SK-N-SH treated with all-trans-retinoic acid at 6 μM for 48 hours (cell line): Measurements from ENCODE around the gene WASF2.
A peak's percentile ranks its signal among the peaks of the same experiment; 100 is the strongest.
"Not testable (repeated sequence)": the region's sequence is repeated elsewhere in the genome, so short reads cannot be mapped to it uniquely, and the experiment has no call there.

Source experiments
- ARNTL ChIP-seq: fragments of 450-650 bp; formaldehyde crosslinking; IDR thresholded peaks from 2 replicates; pipeline ENCODE4 v1.5.0; 2020; ENCODE audit warnings: low read depth, mild to moderate bottlenecking, moderate library complexity, borderline replicate concordance
- CSRNP3 ChIP-seq: fragments of 250-450 bp; sonication (Bioruptor Pico); IDR thresholded peaks from 2 replicates; pipeline ENCODE4 v1.5.1; 2021; ENCODE audit warnings: mild to moderate bottlenecking, moderate library complexity
- GLIS3 ChIP-seq: fragments of 250-450 bp; sonication (Bioruptor Pico); IDR thresholded peaks from 2 replicates; pipeline ENCODE4 v1.5.0; 2020; ENCODE audit warnings: mild to moderate bottlenecking, moderate library complexity
- ISL1 ChIP-seq: fragments of 250-450 bp; sonication (Bioruptor Pico); IDR thresholded peaks from 2 replicates; pipeline ENCODE4 v2.1.2; 2022; ENCODE audit warnings: mild to moderate bottlenecking, moderate library complexity
- OSR1 ChIP-seq: fragments of 250-450 bp; sonication (Bioruptor Pico); IDR thresholded peaks from 2 replicates; pipeline ENCODE4 v1.8.0; 2022; ENCODE audit warnings: moderate library complexity, mild to moderate bottlenecking, inconsistent platforms
- PATZ1 ChIP-seq: fragments of 250-450 bp; sonication (Bioruptor Pico); IDR thresholded peaks from 2 replicates; pipeline ENCODE4 v1.8.0; 2020; ENCODE audit warnings: mild to moderate bottlenecking, moderate library complexity, borderline replicate concordance
- RARB ChIP-seq: fragments of 250-450 bp; sonication (Bioruptor Pico); IDR thresholded peaks from 2 replicates; pipeline ENCODE4 v1.8.0; 2021; ENCODE audit warnings: mild to moderate bottlenecking, moderate library complexity
- SNAI2 ChIP-seq: fragments of 250-450 bp; sonication (Bioruptor Pico); IDR thresholded peaks from 2 replicates; pipeline ENCODE4 v1.5.0; 2020; ENCODE audit warnings: mild to moderate bottlenecking, moderate library complexity
- TOX ChIP-seq: fragments of 250-450 bp; sonication (Bioruptor Pico); IDR thresholded peaks from 2 replicates; pipeline ENCODE4 v1.8.0; 2021; ENCODE audit warnings: mild to moderate bottlenecking, moderate library complexity, borderline replicate concordance
- ZC3H10 ChIP-seq: fragments of 250-450 bp; sonication (Bioruptor Pico); IDR thresholded peaks from 2 replicates; pipeline ENCODE4 v1.5.1; 2021; ENCODE audit warnings: mild to moderate bottlenecking, moderate library complexity
- ZFP3 ChIP-seq: fragments of 250-450 bp; sonication (Bioruptor Pico); IDR thresholded peaks from 2 replicates; pipeline ENCODE4 v1.5.0; 2020; ENCODE audit warnings: mild to moderate bottlenecking, moderate library complexity
- ZFP30 ChIP-seq: fragments of 450-650 bp; formaldehyde crosslinking; IDR thresholded peaks from 2 replicates; pipeline ENCODE4 v1.5.0; 2022; ENCODE audit warnings: mild to moderate bottlenecking, moderate library complexity
- ZNF8 ChIP-seq: fragments of 450-650 bp; formaldehyde crosslinking; IDR thresholded peaks from 2 replicates; pipeline ENCODE4 v1.5.0; 2020; ENCODE audit warnings: mild to moderate bottlenecking, moderate library complexity

- not testable (repeated sequence) for TF ChIP-seq PATZ1; CSRNP3 (CRISPR knock-in tag); ZC3H10 (CRISPR knock-in tag); OSR1; ZFP30 (CRISPR knock-in tag); SNAI2 (CRISPR knock-in tag); ISL1 (CRISPR knock-in tag); RARB (CRISPR knock-in tag); ARNTL (CRISPR knock-in tag); TOX; GLIS3 (CRISPR knock-in tag); ZFP3 (CRISPR knock-in tag)
- peak; percentile 34; the same call in 1 of the 2 replicates for TF ChIP-seq ZNF8 (CRISPR knock-in tag)
Measured at GRCh38 chr1:27501159-27501558, 11.2 kb upstream of the WASF2 start.
